ENCODE data around the gene ATP13A3.

The ATP13A3 gene

GRCh38 chr3:194364314-194364651 lies 122.5 kb downstream of the ATP13A3 start:
- no peak overlapping the region for H3K27ac ChIP-seq

GRCh38 chr3:194360568-194360967 lies 126.2 kb downstream of the ATP13A3 start:
- Histone ChIP-seq H3K4me1 (ENCODE audit: control insufficient read depth in 1 of 2, insufficient read depth in 1 of 2, low read depth in 1 of 2, low read length in 1 of 2) (no peaks in the 10 kb centered on the region), H3K9me3 (no peaks in the 10 kb centered on the region), H3K27me3 (peaks cover 9% of the 10 kb centered on the region), H3K4me3 (ENCODE audit: low read depth in 1 of 2, low read length in 1 of 2) (no peak overlapping the region), H3K36me3 (no peaks in the 10 kb centered on the region), H3K27ac (no peak overlapping the region)
- no peak for TF ChIP-seq CTCF (IDR thresholded peaks at IDR 0.05)

More at GRCh38 chr3:194364314-194364651, 122.5 kb downstream of the ATP13A3 start:
- no peaks in the 10 kb centered on the region for H3K4me1 ChIP-seq (ENCODE audit: control insufficient read depth in 1 of 2, insufficient read depth in 1 of 2, low read depth in 1 of 2, low read length in 1 of 2)
- no peaks in the 10 kb centered on the region for H3K36me3 ChIP-seq
- TF ChIP-seq CTCF (IDR thresholded peaks at IDR 0.05), result no peak
- H3K4me3 ChIP-seq (ENCODE audit: low read depth in 1 of 2, low read length in 1 of 2), result no peak overlapping the region
- H3K27me3 ChIP-seq, result peaks cover 18% of the 10 kb centered on the region
- H3K9me3 ChIP-seq, result no peaks in the 10 kb centered on the region

- Histone ChIP-seq H3K36me3 (no peaks in the 10 kb centered on the region), H3K27ac (no peak overlapping the region), H3K4me3 (ENCODE audit: low read depth in 1 of 2, low read length in 1 of 2) (no peak overlapping the region), H3K27me3 (peaks cover 9% of the 10 kb centered on the region), H3K9me3 (no peaks in the 10 kb centered on the region), H3K4me1 (ENCODE audit: control insufficient read depth in 1 of 2, insufficient read depth in 1 of 2, low read depth in 1 of 2, low read length in 1 of 2) (no peaks in the 10 kb centered on the region)
- no peak for TF ChIP-seq CTCF (IDR thresholded peaks at IDR 0.05)
These were observed 129.1 kb downstream of the ATP13A3 start for GRCh38 chr3:194357681-194358080.

- H3K4me3 ChIP-seq (ENCODE audit: low read depth in 1 of 2, low read length in 1 of 2), result no peak overlapping the region
- TF ChIP-seq CTCF (IDR thresholded peaks at IDR 0.05), result no peak
- H3K27ac ChIP-seq, result no peak overlapping the region
- no peaks in the 10 kb centered on the region for H3K36me3 ChIP-seq
- H3K4me1 ChIP-seq (ENCODE audit: control insufficient read depth in 1 of 2, insufficient read depth in 1 of 2, low read depth in 1 of 2, low read length in 1 of 2), result no peaks in the 10 kb centered on the region
- peaks cover 9% of the 10 kb centered on the region for H3K27me3 ChIP-seq
- H3K9me3 ChIP-seq, result no peaks in the 10 kb centered on the region
These were observed 131.4 kb downstream of the ATP13A3 start for GRCh38 chr3:194355379-194355778.

- H3K9me3 ChIP-seq, result no peaks in the 10 kb centered on the region
- TF ChIP-seq CTCF (IDR thresholded peaks at IDR 0.05), result no peak
These were observed 132.5 kb downstream of the ATP13A3 start for GRCh38 chr3:194354315-194354714.

More at GRCh38 chr3:194354315-194354714, 132.5 kb downstream of the ATP13A3 start:
- no peaks in the 10 kb centered on the region for H3K4me1 ChIP-seq (ENCODE audit: control insufficient read depth in 1 of 2, insufficient read depth in 1 of 2, low read depth in 1 of 2, low read length in 1 of 2)
- no peak overlapping the region for H3K4me3 ChIP-seq (ENCODE audit: low read depth in 1 of 2, low read length in 1 of 2)
- no peak overlapping the region for H3K27ac ChIP-seq
- peaks cover 9% of the 10 kb centered on the region for H3K27me3 ChIP-seq
- H3K36me3 ChIP-seq, result no peaks in the 10 kb centered on the region
